Measurements from ENCODE around the gene GABRA6.
"Not testable (repeated sequence)": the region's sequence is repeated elsewhere in the genome, so short reads cannot be mapped to it uniquely, and the experiment has no call there.

GABRA6 gene

DNA sequence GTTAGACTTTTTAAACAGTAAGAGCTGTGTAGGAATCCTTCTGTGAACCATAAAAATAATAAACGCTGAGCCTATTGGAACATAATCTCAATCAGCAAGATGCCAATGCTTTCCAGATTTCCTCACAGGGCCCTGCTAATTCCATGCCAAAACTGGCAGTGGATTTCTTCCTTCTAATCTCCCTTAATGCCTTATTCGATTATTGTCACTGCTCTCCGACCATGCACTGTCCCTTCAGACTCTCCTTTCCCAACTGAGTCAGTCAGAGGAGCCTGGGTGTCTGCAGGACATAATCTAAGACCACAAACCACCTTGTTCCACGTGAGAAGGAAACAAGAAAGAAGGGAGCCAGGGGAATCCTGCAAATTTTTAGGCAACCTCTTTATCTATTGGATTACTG is at the start of gene GABRA6:
Gene GABRA6 (plus strand): TSS at position 261 of the 400 bp plus-strand sequence. CDS start 269 bp downstream, outside the sequence.
- no peak for DNase-seq (ENCODE audit: low spot score)

DNA sequence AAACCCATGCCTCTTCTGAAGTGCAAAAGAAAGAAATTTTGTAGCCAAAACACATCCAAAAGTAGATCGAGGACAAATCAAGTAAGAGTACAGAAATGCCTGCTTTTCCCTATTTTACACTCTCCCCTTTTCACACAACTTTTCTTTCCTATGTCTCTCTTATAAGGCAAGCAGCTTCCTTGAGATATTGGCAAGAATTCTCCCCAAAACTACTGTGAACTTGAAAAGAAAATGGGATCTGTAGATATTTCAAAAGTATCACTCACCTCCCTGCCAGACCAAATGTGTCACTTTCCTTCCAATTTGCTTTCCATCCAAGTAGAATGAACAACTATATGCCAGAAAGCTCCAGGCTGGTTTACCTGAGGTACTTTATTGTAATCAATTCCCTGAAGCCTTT is 47.9 kb upstream of the GABRA6 start:
- DNase-seq (ENCODE audit: low spot score) = no peak

GRCh38 chr5:161641444-161641843 is 44.1 kb upstream of the GABRA6 start:
- DNase-seq (ENCODE audit: low spot score) = no peak

DNA sequence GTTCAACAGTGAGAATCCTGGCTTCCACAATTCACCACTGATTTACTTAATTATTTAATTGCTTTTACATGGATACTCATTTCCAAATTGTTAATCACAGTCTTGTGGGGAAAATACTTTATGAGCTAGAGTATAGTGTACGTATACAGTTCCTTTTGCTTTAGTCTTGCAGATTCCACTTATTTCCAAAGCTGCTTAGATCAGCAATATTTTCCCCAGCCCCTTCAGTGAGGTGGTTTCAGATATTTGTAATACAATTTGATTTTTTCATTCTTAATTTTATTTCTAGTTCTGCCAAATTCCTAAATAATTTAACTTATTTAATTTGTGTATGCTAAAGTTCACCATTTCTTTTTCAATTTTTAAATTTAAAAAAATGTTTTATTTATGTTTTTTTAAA is 40.3 kb upstream of the GABRA6 start:
- no peak for DNase-seq (ENCODE audit: low spot score)

DNA sequence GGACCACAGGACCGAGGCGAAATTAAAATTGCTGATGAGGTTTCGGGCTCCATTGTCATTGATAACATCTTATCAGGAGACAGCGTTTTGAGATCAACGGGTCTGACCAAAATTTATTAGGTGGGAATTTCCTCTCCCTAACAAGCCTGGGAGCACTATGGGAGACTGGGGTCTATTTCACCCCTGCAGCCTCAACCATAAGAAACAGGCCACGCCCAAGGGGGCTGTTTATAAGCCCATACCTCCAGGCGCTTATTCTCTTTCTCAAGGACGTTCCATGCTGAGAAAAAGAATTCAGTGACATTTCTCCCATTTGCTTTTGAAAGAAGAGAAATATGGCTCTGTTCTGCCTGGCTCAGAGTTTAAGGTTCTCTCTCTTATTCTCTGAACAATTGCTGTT is 33.6 kb upstream of the GABRA6 start:
- DNase-seq (ENCODE audit: low spot score) = not testable (repeated sequence)

DNA sequence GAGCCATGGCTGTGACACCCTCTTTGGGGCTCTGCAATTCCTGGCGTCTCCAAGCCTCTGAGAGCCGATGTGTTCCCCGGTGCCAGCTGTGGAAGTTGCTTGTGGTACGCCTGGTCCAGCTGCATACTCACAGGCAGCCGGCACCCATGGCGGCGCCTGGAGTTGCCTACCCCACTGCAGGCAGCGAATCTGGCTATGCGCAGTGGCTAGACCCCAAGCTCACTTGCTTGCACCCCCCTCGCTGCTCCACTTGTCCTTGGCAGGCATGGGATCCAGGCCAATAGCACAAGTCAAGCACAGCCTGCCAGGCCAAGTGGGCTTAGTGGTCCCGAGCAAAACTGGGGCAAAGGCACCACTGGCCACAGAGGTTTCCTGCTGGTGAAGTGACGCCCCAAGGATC is 24.7 kb upstream of the GABRA6 start:
- no peak for DNase-seq (ENCODE audit: low spot score)

- DNase-seq (ENCODE audit: low spot score) = no peak
Observed at GRCh38 chr5:161663431-161663830, 22.1 kb upstream of the GABRA6 start.

DNA sequence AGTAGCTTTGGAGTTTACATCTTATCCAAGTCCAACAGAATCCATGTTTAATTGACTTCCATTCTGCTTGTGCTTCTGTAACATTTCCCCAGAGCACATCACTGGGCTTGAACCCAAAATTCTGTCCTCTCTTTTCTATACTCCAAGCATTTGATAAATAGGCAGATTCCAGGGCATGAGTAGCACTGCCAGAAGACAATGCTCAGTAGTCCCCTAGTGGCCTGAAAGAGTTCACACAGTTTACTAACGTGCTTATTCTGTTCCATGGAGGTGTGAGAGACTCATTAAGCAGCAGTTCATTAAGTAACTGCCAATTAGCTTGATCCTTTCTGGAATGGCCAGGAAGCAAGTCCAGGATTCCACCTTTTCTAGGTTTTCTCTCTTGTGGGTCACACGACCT is 9.4 kb upstream of the GABRA6 start:
- no peak for DNase-seq (ENCODE audit: low spot score)

DNA sequence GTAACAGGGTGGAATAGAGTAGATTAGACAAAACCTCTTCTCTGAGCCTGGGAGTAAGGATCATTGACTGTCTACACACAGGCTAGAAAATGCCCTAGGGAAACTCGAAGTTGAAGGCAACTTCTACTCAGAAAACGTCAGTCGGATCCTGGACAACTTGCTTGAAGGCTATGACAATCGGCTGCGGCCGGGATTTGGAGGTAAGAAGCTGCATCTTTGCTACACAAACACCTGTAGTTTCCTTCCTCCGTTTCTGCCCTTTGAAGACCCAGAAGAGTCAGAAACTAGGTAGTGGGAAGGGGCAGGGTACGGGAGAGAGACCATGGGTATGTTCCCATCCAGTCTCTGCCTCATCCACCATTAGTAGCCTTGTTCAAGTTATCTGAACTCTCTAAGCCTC is 628 bp downstream of the GABRA6 start:
- no peak for DNase-seq (ENCODE audit: low spot score)

DNA sequence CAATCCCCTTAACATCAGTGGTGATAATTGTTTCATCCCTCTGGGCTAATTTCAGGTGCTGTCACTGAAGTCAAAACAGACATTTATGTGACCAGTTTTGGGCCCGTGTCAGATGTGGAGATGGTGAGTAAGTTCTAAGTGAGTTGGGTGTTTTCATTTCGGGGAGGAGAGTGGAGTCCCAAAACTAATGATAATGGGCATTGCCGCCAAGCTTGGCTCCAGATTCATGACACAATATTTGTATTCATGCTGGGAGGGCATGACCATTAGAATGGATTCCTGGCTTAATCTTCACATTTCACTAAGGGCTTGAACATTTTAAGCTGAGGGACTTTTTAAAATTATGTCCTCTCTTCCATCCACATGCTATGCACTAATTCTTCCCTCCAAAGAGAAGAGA is 1.4 kb downstream of the GABRA6 start:
- no peak for DNase-seq (ENCODE audit: low spot score)

GRCh38 chr5:161687316-161687715 is 1.8 kb downstream of the GABRA6 start:
- no peak for DNase-seq (ENCODE audit: low spot score)

- DNase-seq (ENCODE audit: low spot score) = no peak
Observed at GRCh38 chr5:161691911-161692310, 6.4 kb downstream of the GABRA6 start.

DNA sequence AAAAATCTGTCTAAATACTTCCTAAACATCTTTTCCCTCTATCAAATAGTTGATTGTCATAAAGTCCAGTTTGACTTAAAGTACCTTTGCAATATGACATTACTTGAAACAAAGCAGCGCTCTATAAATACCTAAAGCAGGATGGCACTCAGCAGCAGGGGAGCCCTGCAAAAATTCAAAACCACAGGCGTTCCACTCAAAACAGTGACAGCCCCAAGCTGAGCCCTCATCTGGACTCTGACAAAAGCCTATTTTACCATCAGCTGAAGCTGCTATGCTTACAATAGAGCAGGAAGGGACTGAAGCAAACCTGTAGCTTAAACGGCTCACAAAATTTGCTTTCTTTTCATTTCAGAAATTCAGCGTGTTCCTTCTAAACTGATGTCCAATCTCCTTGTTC is 11.5 kb downstream of the GABRA6 start:
- no peak for DNase-seq (ENCODE audit: low spot score)

DNA sequence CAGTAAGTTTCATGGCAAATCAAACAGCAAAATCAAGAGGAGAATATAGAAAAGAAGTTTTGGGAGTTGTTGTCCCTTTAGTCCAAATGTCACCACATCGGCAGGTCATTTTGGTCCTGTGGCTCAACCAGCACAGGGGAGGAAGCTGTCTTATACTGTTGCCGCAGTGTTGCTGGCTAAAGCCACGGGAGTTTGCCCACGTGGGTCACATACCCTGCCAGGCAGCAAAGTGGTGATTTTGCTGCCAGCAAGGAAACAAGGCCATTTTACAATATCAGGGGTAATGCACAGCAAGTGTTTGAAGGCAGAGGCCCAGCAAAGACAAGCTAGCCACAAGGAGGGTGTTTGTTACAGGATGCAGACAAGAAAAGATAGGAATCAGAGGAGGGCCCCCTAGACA is 14.5 kb downstream of the GABRA6 start:
- DNase-seq (ENCODE audit: low spot score) = no peak

DNA sequence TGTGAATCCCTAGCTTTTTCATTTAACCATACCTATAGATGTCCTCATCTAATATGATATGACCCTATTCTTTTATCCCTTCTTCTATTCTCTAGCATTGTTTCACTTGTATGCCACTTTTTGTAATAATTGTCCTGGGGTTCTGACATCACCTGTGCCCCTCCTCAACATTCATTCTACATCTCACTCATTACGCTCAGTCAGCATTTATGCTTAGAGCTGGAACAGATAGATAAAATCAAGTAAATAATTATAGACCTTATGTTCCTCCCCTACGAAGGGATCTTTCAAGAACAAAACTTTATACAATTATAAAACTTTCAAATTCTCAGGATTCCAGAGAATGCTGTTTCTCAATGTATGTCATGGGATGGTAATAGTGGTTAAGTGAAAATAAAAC is 18.0 kb downstream of the GABRA6 start:
- no peak for DNase-seq (ENCODE audit: low spot score)

DNA sequence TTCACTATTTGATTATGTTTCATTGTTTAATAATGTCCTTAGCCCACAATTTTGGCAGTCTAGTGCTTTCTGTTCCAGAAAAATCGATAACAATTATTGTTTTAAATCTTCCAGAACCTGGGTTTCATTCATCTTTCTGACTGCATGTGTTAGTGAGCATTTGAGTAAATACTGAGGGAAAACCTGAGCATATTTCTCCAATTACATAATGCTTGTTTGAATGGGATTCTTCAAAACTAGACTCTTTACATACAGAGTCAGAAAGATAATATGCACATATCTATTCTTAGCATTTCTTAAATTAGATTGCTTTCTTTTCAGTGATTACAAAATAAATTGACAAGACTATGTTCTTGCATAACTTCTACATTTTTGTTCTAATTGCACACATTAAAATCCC is 21.9 kb downstream of the GABRA6 start:
- DNase-seq (ENCODE audit: low spot score) = no peak

DNA sequence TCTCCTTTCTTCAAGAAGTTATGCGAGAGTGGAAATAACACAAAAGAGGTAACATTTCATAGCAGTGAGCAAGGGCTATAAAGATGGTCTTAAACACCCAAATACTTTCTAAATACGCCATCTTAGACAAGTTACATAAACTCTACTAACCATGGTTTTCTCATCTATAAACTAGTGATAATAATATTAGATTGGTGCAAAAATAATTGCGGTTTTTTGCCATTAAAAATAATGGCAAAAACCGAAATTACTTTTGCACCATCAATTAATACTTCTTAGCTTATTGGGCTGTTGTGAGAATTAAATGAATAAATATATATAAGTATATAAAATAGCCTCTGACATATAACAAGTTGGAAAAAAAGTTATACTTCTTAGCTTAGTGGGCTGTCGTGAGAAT is 23.7 kb downstream of the GABRA6 start:
- DNase-seq (ENCODE audit: low spot score) = no peak

DNA sequence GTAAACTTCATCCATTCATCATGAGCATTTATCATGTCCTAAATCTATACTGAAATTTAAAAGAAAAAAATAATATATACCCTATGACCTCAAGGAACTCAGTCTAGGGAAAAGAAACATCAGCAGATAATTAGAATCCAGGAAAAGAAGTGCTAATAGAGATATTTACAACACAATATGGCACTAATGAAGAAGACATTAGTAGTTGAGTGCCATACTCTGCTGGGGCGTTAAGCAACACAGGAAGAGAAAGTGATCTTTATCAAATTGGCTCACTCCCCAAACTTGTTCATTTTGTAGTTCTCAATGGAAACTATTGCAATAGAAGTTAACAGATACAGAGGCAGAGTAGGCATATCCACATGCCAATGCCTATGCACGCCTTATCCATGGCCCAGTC is 27.5 kb downstream of the GABRA6 start:
- no peak for DNase-seq (ENCODE audit: low spot score)

GRCh38 chr5:161719157-161719556 is 33.6 kb downstream of the GABRA6 start:
- DNase-seq (ENCODE audit: low spot score) = no peak

DNA sequence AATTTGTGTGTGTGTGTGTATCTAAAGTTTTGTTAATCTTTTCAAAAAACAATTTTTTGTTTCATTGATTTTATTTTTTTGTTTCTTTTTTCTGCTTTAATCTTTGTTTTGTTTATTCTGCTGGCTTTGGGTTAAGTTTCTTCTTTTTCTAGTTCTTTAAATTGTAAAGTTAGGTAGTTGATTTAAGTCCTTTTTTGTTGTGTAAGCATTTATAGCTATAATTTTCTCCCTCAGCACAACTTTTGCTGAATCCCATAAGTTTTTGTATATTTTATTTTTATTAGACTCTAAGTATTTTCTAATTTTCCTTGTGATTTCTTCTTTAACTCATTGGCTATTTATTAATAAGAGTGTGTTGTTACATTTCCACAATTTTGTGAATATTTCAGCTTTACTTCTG is 34.9 kb downstream of the GABRA6 start:
- DNase-seq (ENCODE audit: low spot score) = no peak

- no peak for DNase-seq (ENCODE audit: low spot score)
Observed at GRCh38 chr5:161734741-161735140, 49.2 kb downstream of the GABRA6 start.

DNA sequence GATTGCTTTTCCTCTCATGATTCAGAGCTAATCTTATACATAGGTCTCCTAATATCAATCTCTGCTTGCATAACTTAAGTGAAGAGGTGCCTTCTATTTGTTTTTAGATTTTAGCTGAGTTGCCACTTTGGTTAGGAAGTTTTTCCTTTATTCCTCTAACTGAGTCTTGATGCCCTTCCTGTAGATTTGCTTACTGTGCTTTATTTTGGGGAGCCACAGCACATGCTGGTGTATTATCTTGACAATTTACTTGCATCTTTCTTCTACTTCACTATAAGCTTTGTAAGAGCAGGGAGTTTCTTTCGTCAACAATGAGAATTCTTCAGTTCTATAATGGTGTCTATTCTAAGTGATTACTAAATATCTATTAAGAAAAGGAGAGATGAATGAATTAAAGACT is 54.9 kb downstream of the GABRA6 start:
- no peak for DNase-seq (ENCODE audit: low spot score)

- no peak for DNase-seq (ENCODE audit: low spot score)
Observed at GRCh38 chr5:161744276-161744675, 58.8 kb downstream of the GABRA6 start.

DNA sequence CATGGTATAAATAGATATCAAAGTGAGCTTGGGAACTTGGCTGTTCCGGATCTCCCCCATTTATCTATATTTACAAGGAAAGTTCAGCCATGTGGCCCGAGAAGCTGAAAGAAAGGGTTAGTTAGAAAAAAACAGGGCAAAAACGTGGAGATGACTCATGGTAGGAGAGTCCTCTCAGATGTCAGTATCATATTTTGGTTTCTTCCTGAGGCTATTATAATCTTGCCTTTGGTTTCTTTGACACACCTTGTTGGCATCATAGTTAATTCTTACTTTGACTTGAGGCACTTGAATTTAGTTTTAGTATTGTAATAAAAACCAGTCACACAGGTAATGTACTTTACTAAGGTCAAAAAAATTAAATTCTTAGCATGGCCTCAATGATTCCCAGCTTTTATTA is 59.9 kb downstream of the GABRA6 start:
- no peak for DNase-seq (ENCODE audit: low spot score)

- DNase-seq (ENCODE audit: low spot score) = no peak
Observed at GRCh38 chr5:161751265-161751664, 65.7 kb downstream of the GABRA6 start.

All from left forelimb (tissue), 1 donor.